C4-2B (cell line): ENCODE results near the gene NWD2.

ENCODE experiments used
- CTCF ChIP-seq: fragments of 450-650 bp; conservative IDR thresholded peaks from 2 replicates; pipeline ENCODE4 v1.5.1; 2017; ENCODE audit warnings: mild to moderate bottlenecking
- ZFX ChIP-seq: fragments of 450-650 bp; IDR thresholded peaks from 2 replicates; pipeline ENCODE4 v1.6.1; 2017

- TF ChIP-seq CTCF = no peak
- TF ChIP-seq ZFX = no peak
Measured at GRCh38 chr4:37471093-37471492, 226.6 kb downstream of the NWD2 start.
